ENCODE measurements around the gene EID3. TPM values are rescaled to one million over a fixed set of nuclear protein-coding genes. Genes with fewer than 3 reads are reported as not detected.
A peak's percentile ranks its signal among the peaks of the same experiment; 100 is the strongest.

EID3 gene
- total and polyA plus RNA-seq, 10 of the 15 experiments (the other 5 are each of a cell fraction or from before 2014, with no cell fraction given): 0.92 to 7.0 (median 4.3) TPM

GRCh38 chr12:104294927-104295668, 8.4 kb upstream of the EID3 start:
- peaks cover 7 to 27% of the 10 kb centered on the region in 2 experiments for H3K36me3 ChIP-seq (ENCODE audit: control insufficient read depth in 2 of 2, insufficient read depth in 2 of 2, low read length in 1 of 2)
- peak; percentile 27 for FAIRE-seq
- POLR2A ChIA-PET: interaction anchor here (2.3 kb wide), 1 partner anchor 9 kb away, joined by 7 read pairs; no protein-coding TSS in a partner anchor
- TF ChIP-seq USF2 (IDR thresholded peaks at IDR 0.05; ENCODE audit: borderline replicate concordance, low read depth, low read length) (no peak), CREB1 (IDR thresholded peaks at IDR 0.05; ENCODE audit: low read depth) (no peak), ZNF24 (IDR thresholded peaks at IDR 0.05) (no peak), PML (IDR thresholded peaks at IDR 0.05; ENCODE audit: low read length) (no peak), MAX (IDR thresholded peaks at IDR 0.05; ENCODE audit: low read depth, low read length) (no peak), CTCF (IDR thresholded peaks at IDR 0.05 in 2 of 3, conservative IDR thresholded peaks at IDR 0.05 in 1 of 3; ENCODE audit: control insufficient read depth in 2 of 3, extremely low read depth in 1 of 3, insufficient read depth in 1 of 3, low read depth in 3 of 3, low read length in 3 of 3) (no peak), TCF7 (IDR thresholded peaks at IDR 0.05; ENCODE audit: borderline replicate concordance) (no peak), E2F8 (IDR thresholded peaks at IDR 0.05; ENCODE audit: low read depth, partially characterized antibody) (no peak), SP1 (IDR thresholded peaks at IDR 0.05; ENCODE audit: low read depth, low read length) (no peak), MTA3 (IDR thresholded peaks at IDR 0.05; ENCODE audit: borderline replicate concordance, low read length) (no peak), MTA2 (IDR thresholded peaks at IDR 0.05; ENCODE audit: low read depth) (no peak), E2F4 (IDR thresholded peaks at IDR 0.05; ENCODE audit: low read depth, low read length) (no peak)

More at GRCh38 chr12:104294927-104295668, 8.4 kb upstream of the EID3 start:
- Histone ChIP-seq H3K4me1 (ENCODE audit: control insufficient read depth, insufficient read depth, low read length) (no peaks in the 10 kb centered on the region; the same call in 1 of the 2 replicates), H3K27me3 (replicated peaks in 1 of 2; ENCODE audit: control insufficient read depth in 2 of 2, insufficient read depth in 2 of 2, low read length in 1 of 2) (no peaks in the 10 kb centered on the region), H3K4me2 (ENCODE audit: control insufficient read depth, insufficient read depth) (no peak overlapping the region), H4K20me1 (ENCODE audit: control insufficient read depth, insufficient read depth) (no peaks in the 10 kb centered on the region; the same call in 1 of the 2 replicates), H3K27ac (ENCODE audit: control insufficient read depth, insufficient read depth) (no peak overlapping the region), H3K79me2 (ENCODE audit: control insufficient read depth, insufficient read depth, low read length) (peaks cover 65% of the 10 kb centered on the region), H2AFZ (ENCODE audit: control insufficient read depth, low read depth, low read length) (no peak overlapping the region), H3K9ac (ENCODE audit: control insufficient read depth, insufficient read depth, low read length) (no peak overlapping the region), H3K4me3 (no peak overlapping the region), H3K9me3 (replicated peaks; ENCODE audit: control insufficient read depth, insufficient read depth, low read length) (no peaks in the 10 kb centered on the region)
- intact Hi-C loops (cut with micrococcal nuclease; ENCODE audit: unreplicated experiment): loop anchor here (2.0 kb wide), 1 partner anchor 80 kb away; the partner anchor contains the start of gene TXNRD1
- WGBS (ENCODE audit: insufficient coverage, insufficient replicate concordance, low lambda C conversion rate, missing lambda C conversion rate): 80% methylated on average over 9 of the region's 9 CpGs
- ChIA-PET SMC1A (ENCODE audit: uncharacterized antibody, unreplicated experiment) (interaction anchor here (0.8 to 1.2 kb wide), 5 partner anchors 9 to 186 kb away, joined by 3 to 5 read pairs (median 3); partner anchors contain the start of gene TXNRD1), CTCF (interaction anchor here (0.6 to 1.5 kb wide), 4 partner anchors 8 to 185 kb away, joined by 3 to 6 read pairs (median 3); partner anchors contain the start of gene EID3), RAD21 (ENCODE audit: unreplicated experiment) (no interaction called here)
- no TSS peak for BruUV-seq (replicated peaks)
- in situ Hi-C loops (cut with MboI): no loop called here
- no peak for ATAC-seq
- DNase-seq (ENCODE audit: low read depth, low spot score): no peak

Data from GM12878 (cell line).